Vagina (tissue), 2 donors: ENCODE measurements around the gene SRCIN1. TPM values are rescaled to one million over a fixed set of nuclear protein-coding genes. Genes with fewer than 3 reads are reported as not detected.
A peak's percentile ranks its signal among the peaks of the same experiment; 100 is the strongest.

Source experiments
- DNase-seq, 2 donors: peaks; one replicate each; pipeline ENCODE4 v3.0.0-alpha.2; 2017; ENCODE audit errors: extremely low spot score in 2 of 2
- H3K27ac ChIP-seq: fragments of 200-600 bp; sonication (generic); one replicate; pipeline ENCODE4 v1.5.1; 2019
- H3K27me3 ChIP-seq: fragments of 200-600 bp; sonication (generic); one replicate; pipeline ENCODE4 v1.5.1; 2019
- H3K36me3 ChIP-seq, 2 donors: fragments of 200-600 bp; sonication (generic); one replicate each; pipeline ENCODE4 v1.5.1; 2017 to 2019
- H3K4me1 ChIP-seq: fragments of 200-600 bp; sonication (generic); one replicate; pipeline ENCODE4 v1.5.1; 2019
- H3K4me3 ChIP-seq, 2 donors: fragments of 200-600 bp; sonication (generic); 1 replicate in 1 of 2; 2 replicates in 1 of 2; pipeline ENCODE4 v1.5.1; 2016 to 2019
- H3K9me3 ChIP-seq: fragments of 200-600 bp; sonication (generic); one replicate; pipeline ENCODE4 v1.5.1; 2019
- POLR2A ChIP-seq, 2 donors: fragments of 450-650 bp; IDR thresholded peaks; one replicate each; pipeline ENCODE4 v1.6.1; 2017; ENCODE audit warnings: antibody characterized with exemption in 2 of 2, mild to moderate bottlenecking in 2 of 2, moderate library complexity in 2 of 2
- POLR2AphosphoS5 ChIP-seq, 2 donors: sonication (generic); formaldehyde crosslinking; IDR thresholded peaks; one replicate each; pipeline ENCODE4 v1.9.0; 2017; ENCODE audit warnings: antibody characterized with exemption in 2 of 2, mild to moderate bottlenecking in 2 of 2, low read depth in 1 of 2; ENCODE audit not compliant: insufficient read depth in 1 of 2
- intact Hi-C: fragments of 100-400 bp; cut with DNase I; formaldehyde crosslinking; loops from one replicate; pipeline ENCODE4 v1.15.1; 2023
- total RNA-seq: library from RNA; depleted of rRNA; stranded (reverse); fragments of >200 nt; gene quantifications from one replicate; pipeline ENCODE4 v1.2.3, GENCODE V29; 2016
- TF ChIP-seq, protein P1 (sequence below), 3 experiments: fragments of 450-650 bp in 2 of 3; fragments of 200-600 bp in 1 of 3; sonication (generic) in 1 of 3; IDR thresholded peaks; one replicate each; pipeline ENCODE4 v1.5.1; 2017 to 2019; ENCODE audit warnings: antibody characterized with exemption in 3 of 3, mild to moderate bottlenecking in 2 of 3, moderate library complexity in 2 of 3

SRCIN1 gene
- total RNA-seq, 1 donor from 2014 or later = 5.2 TPM

DNA sequence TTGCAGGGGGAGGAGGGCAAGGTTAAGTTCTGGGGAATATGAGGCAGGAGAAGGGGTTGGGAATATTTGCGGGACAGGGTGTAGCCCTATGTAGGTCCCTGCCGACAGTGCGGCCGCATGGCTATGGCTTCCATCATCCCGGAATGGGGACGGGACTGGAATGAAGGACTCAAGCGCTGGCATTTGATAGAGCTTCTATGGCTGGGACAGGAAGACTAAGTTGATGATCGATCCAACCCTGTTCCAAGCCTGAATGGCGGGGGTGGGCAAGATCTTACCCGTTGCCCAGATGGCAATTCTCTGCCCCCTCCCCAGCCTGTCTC is 47.1 kb downstream of the SRCIN1 start:
- peak overlapping the region; percentile 52 for H3K4me3 ChIP-seq
- TF ChIP-seq POLR2AphosphoS5 (IDR thresholded peaks at IDR 0.05; ENCODE audit: insufficient read depth in 1 of 2, low read depth in 1 of 2) (no peak), POLR2A (IDR thresholded peaks at IDR 0.05) (no peak)
- TF ChIP-seq, protein P1, sequence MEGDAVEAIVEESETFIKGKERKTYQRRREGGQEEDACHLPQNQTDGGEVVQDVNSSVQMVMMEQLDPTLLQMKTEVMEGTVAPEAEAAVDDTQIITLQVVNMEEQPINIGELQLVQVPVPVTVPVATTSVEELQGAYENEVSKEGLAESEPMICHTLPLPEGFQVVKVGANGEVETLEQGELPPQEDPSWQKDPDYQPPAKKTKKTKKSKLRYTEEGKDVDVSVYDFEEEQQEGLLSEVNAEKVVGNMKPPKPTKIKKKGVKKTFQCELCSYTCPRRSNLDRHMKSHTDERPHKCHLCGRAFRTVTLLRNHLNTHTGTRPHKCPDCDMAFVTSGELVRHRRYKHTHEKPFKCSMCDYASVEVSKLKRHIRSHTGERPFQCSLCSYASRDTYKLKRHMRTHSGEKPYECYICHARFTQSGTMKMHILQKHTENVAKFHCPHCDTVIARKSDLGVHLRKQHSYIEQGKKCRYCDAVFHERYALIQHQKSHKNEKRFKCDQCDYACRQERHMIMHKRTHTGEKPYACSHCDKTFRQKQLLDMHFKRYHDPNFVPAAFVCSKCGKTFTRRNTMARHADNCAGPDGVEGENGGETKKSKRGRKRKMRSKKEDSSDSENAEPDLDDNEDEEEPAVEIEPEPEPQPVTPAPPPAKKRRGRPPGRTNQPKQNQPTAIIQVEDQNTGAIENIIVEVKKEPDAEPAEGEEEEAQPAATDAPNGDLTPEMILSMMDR (IDR thresholded peaks at IDR 0.05) = no peak
- no peaks in the 10 kb centered on the region for H3K36me3 ChIP-seq
- intact Hi-C loops = loop anchor here (5.0 kb wide), 1 partner anchor 109 kb away; no protein-coding TSS in a partner anchor
- no peaks in the 10 kb centered on the region for H3K9me3 ChIP-seq
- peak overlapping the region; percentile 69 for H3K27ac ChIP-seq
- H3K4me1 ChIP-seq = peaks cover 31% of the 10 kb centered on the region
- no peak for DNase-seq
- H3K27me3 ChIP-seq = peaks cover 11% of the 10 kb centered on the region

DNA sequence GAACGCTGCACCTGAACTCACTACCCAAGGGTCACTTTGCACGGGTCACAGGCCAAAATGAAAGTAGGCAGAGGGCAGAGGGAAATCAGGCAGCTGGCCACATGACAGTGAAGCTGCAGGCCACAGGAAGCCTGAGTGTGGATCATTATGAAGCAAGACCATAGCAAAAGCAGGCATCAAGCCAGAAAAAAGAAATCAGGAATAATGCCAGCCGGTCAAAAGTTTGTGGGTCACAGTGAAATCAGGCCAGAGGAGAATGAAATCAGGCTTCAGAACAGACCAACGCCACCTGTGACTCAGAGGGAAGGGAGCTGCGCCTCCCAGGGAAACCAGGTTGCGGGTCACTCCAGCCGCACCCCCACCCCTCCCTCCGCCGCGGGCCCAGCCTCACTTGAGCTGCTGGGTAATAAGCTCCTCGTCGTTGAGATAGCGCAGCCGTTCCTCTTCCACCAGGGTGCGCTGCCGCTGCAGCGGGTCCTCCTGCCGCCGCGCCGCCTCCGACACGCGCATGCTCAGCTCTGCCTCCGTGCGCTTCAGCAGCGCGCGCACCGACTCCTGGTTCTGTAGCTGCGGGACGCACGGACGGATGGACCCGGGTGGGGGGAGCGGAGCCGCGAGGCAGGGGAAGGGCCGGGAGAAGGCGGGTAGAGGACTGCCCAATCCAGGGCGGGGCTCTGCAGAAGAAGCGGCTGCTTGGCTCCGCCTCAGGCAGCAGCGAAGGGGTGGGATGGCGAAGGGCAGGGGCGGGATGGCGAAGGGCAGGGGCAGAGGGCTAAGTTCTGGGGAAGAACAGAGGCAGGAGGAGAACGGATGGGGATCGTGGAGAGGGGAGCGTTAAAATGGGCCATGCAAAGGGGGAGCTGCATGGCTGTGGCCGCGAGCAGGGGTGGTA is 47.7 kb downstream of the SRCIN1 start:
- Histone ChIP-seq H3K9me3 (no peaks in the 10 kb centered on the region), H3K4me3 (peak overlapping the region; percentile 52), H3K4me1 (peaks cover 31% of the 10 kb centered on the region), H3K27me3 (peaks cover 11% of the 10 kb centered on the region), H3K27ac (peak overlapping the region; percentile 69), H3K36me3 (no peaks in the 10 kb centered on the region)
- TF ChIP-seq POLR2A (IDR thresholded peaks at IDR 0.05) (peak in 1 of 2 donors; percentile 27), POLR2AphosphoS5 (IDR thresholded peaks at IDR 0.05; ENCODE audit: insufficient read depth in 1 of 2, low read depth in 1 of 2) (peak; percentile 79 to 89)
- TF ChIP-seq, protein P1 (IDR thresholded peaks at IDR 0.05) = peak; percentile 78 to 94 (median 80)
- DNase-seq = peak in 1 of 2 donors; percentile 93
- intact Hi-C loops = loop anchor here (5.0 kb wide), 1 partner anchor 109 kb away; no protein-coding TSS in a partner anchor

DNA sequence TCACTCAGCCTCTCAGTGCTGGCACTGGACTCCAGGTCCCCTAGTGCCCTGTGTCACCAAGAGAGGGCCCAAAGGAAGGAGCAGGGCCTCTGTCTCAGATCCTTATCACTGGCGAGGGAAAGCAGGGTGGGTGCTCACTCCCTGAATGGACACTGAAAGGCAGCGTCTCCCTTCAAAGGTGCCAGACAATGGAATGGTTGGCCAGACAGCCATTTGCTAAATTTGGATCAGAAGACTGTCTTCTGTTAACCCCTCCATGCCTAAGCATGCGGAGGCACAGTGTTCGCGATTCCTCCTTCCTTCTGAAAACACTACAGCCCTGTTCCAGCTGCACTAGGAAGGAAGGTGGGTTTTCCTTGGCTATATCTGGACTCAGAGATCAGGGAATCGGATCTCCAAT is 48.4 kb downstream of the SRCIN1 start:
- no peak for TF ChIP-seq POLR2AphosphoS5 (IDR thresholded peaks at IDR 0.05; ENCODE audit: insufficient read depth in 1 of 2, low read depth in 1 of 2)
- no peak for TF ChIP-seq POLR2A (IDR thresholded peaks at IDR 0.05)
- TF ChIP-seq, protein P1 (IDR thresholded peaks at IDR 0.05) = no peak
- peak overlapping the region; percentile 69 for H3K27ac ChIP-seq
- intact Hi-C loops = loop anchor here (5.0 kb wide), 1 partner anchor 110 kb away; no protein-coding TSS in a partner anchor
- H3K9me3 ChIP-seq = no peaks in the 10 kb centered on the region
- H3K4me1 ChIP-seq = peaks cover 31% of the 10 kb centered on the region
- DNase-seq = no peak
- peak overlapping the region in 1 of 2 donors; percentile 52 for H3K4me3 ChIP-seq
- H3K36me3 ChIP-seq = no peaks in the 10 kb centered on the region
- H3K27me3 ChIP-seq = peaks cover 4% of the 10 kb centered on the region

DNA sequence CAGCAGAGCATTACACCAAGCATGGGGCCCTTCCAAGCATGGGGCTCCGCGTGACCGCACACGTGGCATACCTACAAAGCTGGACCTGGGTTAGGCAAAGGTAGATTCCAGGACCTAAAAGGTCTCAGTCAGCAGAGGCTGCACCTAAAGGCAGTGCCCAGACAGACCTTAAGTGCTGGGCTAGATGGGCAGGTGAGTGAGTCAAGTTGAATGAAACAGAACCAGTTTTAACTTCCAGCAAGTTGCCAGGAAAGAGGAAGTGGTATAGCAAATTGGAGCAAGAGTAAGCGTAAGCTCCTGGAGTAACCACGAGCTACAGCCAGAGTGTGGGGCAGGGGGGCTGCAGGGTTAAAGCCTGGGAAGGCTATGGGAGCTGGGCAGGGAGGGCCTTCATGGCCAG is 49.5 kb downstream of the SRCIN1 start:
- H3K27ac ChIP-seq = no peak overlapping the region
- H3K9me3 ChIP-seq = no peaks in the 10 kb centered on the region
- no peaks in the 10 kb centered on the region for H3K36me3 ChIP-seq
- no peak overlapping the region for H3K4me3 ChIP-seq
- TF ChIP-seq POLR2AphosphoS5 (IDR thresholded peaks at IDR 0.05; ENCODE audit: insufficient read depth in 1 of 2, low read depth in 1 of 2) = no peak
- TF ChIP-seq, protein P1 (IDR thresholded peaks at IDR 0.05) = no peak
- DNase-seq = no peak
- H3K4me1 ChIP-seq = peaks cover 31% of the 10 kb centered on the region
- H3K27me3 ChIP-seq = no peaks in the 10 kb centered on the region
- intact Hi-C loops = loop anchor here (5.0 kb wide), 1 partner anchor 111 kb away; no protein-coding TSS in a partner anchor
